SK-N-SH (cell line): Measurements from ENCODE around the gene AGK. TPM values are rescaled to one million over a fixed set of nuclear protein-coding genes. Genes with fewer than 3 reads are reported as not detected.

Experiments used
- CTCF ChIA-PET: fragments of 300-600, 350-600 bp; formaldehyde crosslinking; extraction: SDS; loops from one replicate; lab custom pipeline; 2021; lab: Yijun Ruan, JAX
- POLR2A ChIA-PET: fragments of 350-600 bp; sonication (Branson Sonifier 250); formaldehyde crosslinking; extraction: SDS; loops from one replicate; lab custom pipeline; 2020; ENCODE audit warnings: antibody characterized with exemption, inconsistent platforms; lab: Yijun Ruan, JAX
- DNase-seq: peaks from one replicate; pipeline ENCODE4 v3.0.0; 2012
- H2AFZ ChIP-seq: fragments of 200-600 bp; sonication (generic); 2 replicates; pipeline ENCODE4 v1.8.1; 2016; ENCODE audit warnings: antibody characterized with exemption, mild to moderate bottlenecking, low read depth
- H3F3A ChIP-seq: fragments of 200-600 bp; sonication (generic); replicated peaks from 2 replicates; pipeline ENCODE3; 2016; ENCODE audit warnings: antibody characterized with exemption, mild to moderate bottlenecking; ENCODE audit not compliant: insufficient read depth
- H3K27ac ChIP-seq, 2 experiments: fragments of 200-500 bp in 1 of 2; fragments of 200-600 bp in 1 of 2; sonication (Bioruptor generic) in 1 of 2; sonication (generic), shearing (Covaris generic) in 1 of 2; 2 replicates each; pipeline versions ENCODE4 v1.5.1 to v1.6.1; 2014 to 2016; ENCODE audit warnings: low read depth in 2 of 2, inconsistent platforms in 1 of 2, low read length in 1 of 2, mild to moderate bottlenecking in 1 of 2, mixed read lengths in 1 of 2
- H3K27me3 ChIP-seq: fragments of 200-600 bp; sonication (generic), shearing (Covaris generic); 2 replicates; pipeline ENCODE4 v1.6.1; 2016; ENCODE audit warnings: mixed run types; ENCODE audit not compliant: insufficient read depth
- H3K36me3 ChIP-seq, 2 experiments: fragments of 200-500 bp in 1 of 2; fragments of 200-600 bp in 1 of 2; sonication (Bioruptor generic) in 1 of 2; sonication (generic) in 1 of 2; replicated peaks in 1 of 2; 2 replicates each; pipeline versions ENCODE3 to v1.5.1; 2014 to 2016; ENCODE audit warnings: low read length in 1 of 2, mild to moderate bottlenecking in 1 of 2; ENCODE audit not compliant: insufficient read depth in 2 of 2, control insufficient read depth in 1 of 2
- H3K4me1 ChIP-seq, 2 experiments: fragments of 200-500 bp in 1 of 2; fragments of 200-600 bp in 1 of 2; sonication (Bioruptor generic) in 1 of 2; sonication (generic), shearing (Covaris generic) in 1 of 2; 2 replicates each; pipeline versions ENCODE4 v1.5.1 to v1.6.1; 2014 to 2016; ENCODE audit warnings: low read depth in 1 of 2, low read length in 1 of 2, mixed run types in 1 of 2; ENCODE audit not compliant: insufficient read depth in 2 of 2, control insufficient read depth in 1 of 2
- H3K4me2 ChIP-seq: fragments of 200-600 bp; sonication (generic), shearing (Covaris generic); 2 replicates; pipeline ENCODE4 v1.6.1; 2017; ENCODE audit warnings: mixed run types
- H3K4me3 ChIP-seq, 2 experiments: fragments of 200-500 bp in 1 of 2; fragments of 200-600 bp in 1 of 2; sonication (Bioruptor generic) in 1 of 2; sonication (generic), shearing (Covaris generic) in 1 of 2; 2 replicates each; pipeline versions ENCODE4 v1.5.1 to v1.8.1; 2014 to 2016; ENCODE audit warnings: low read depth in 2 of 2, inconsistent platforms in 1 of 2, low read length in 1 of 2, mild to moderate bottlenecking in 1 of 2, mixed read lengths in 1 of 2, moderate library complexity in 1 of 2
- H3K79me2 ChIP-seq: fragments of 200-600 bp; sonication (generic); 2 replicates; pipeline ENCODE4 v1.8.1; 2017; ENCODE audit warnings: mild to moderate bottlenecking; ENCODE audit not compliant: insufficient read depth
- H3K9ac ChIP-seq: fragments of 200-600 bp; sonication (generic); 2 replicates; pipeline ENCODE4 v1.6.1; 2017; ENCODE audit warnings: mixed run types
- H3K9me2 ChIP-seq: fragments of 200-600 bp; sonication (generic); 2 replicates; pipeline ENCODE4 v1.6.1; 2017; ENCODE audit warnings: mixed run types
- H3K9me3 ChIP-seq: fragments of 200-600 bp; sonication (generic); 2 replicates; pipeline ENCODE4 v1.6.1; 2017; ENCODE audit warnings: mixed run types, mild to moderate bottlenecking, moderate library complexity
- H4K20me1 ChIP-seq: fragments of 200-600 bp; sonication (generic); 2 replicates; pipeline ENCODE4 v1.6.1; 2017; ENCODE audit warnings: mild to moderate bottlenecking, mixed run types; ENCODE audit not compliant: insufficient read depth
- GABPA ChIP-seq: IDR thresholded peaks from 2 replicates; pipeline ENCODE4 v1.4.0; 2012; ENCODE audit warnings: low read depth, mild to moderate bottlenecking
- GATA2 ChIP-seq: sonication (generic); formaldehyde crosslinking; IDR thresholded peaks from 2 replicates; pipeline ENCODE4 v1.5.0; 2020; ENCODE audit warnings: mild to moderate bottlenecking, missing genetic modification reagents
- MEF2A ChIP-seq: IDR thresholded peaks from 2 replicates; pipeline ENCODE4 v1.4.0; 2012; ENCODE audit warnings: low read depth, borderline replicate concordance
- NRF1 ChIP-seq: IDR thresholded peaks from 2 replicates; pipeline ENCODE4 v1.6.1; 2012; ENCODE audit warnings: low read depth, mild to moderate bottlenecking, low read length
- POLR2AphosphoS5 ChIP-seq: IDR thresholded peaks from 2 replicates; pipeline ENCODE4 v1.6.1; 2012; ENCODE audit warnings: low read depth, low read length
- RAD21 ChIP-seq: IDR thresholded peaks from 2 replicates; pipeline ENCODE4 v1.6.1; 2012; ENCODE audit warnings: mild to moderate bottlenecking, low read length
- RCOR1 ChIP-seq: fragments of 150-350 bp; IDR thresholded peaks from 2 replicates; pipeline ENCODE4 v1.6.1; 2017; ENCODE audit warnings: antibody characterized with exemption, low read length
- RXRA ChIP-seq: IDR thresholded peaks from 2 replicates; pipeline ENCODE4 v1.4.0; 2012; ENCODE audit warnings: low read depth, mild to moderate bottlenecking, borderline replicate concordance
- SMC3 ChIP-seq: IDR thresholded peaks from 2 replicates; pipeline ENCODE4 v1.6.1; 2012; ENCODE audit warnings: low read depth, low read length, improper control_type of control experiment
- YY1 ChIP-seq: IDR thresholded peaks from 2 replicates; pipeline ENCODE4 v1.4.0; 2012; ENCODE audit warnings: low read depth, mild to moderate bottlenecking
- WGBS: methylation state at CpG from one replicate; pipeline ENCODE4 v1.1.6; 2017; ENCODE audit warnings: low lambda C conversion rate; 5-methylcytosine and 5-hydroxymethylcytosine counted together
- polyA plus RNA-seq, 3 experiments: library from polyadenylated mRNA; depleted of rRNA; stranded (reverse); fragments of >200 nt; gene quantifications; 2 replicates each; pipeline ENCODE4 v1.2.3, GENCODE V29; 2012
- TF ChIP-seq, protein P1 (sequence below): fragments of 150-350 bp; IDR thresholded peaks from 2 replicates; pipeline ENCODE4 v1.6.1; 2016; ENCODE audit warnings: mild to moderate bottlenecking, low read depth, low read length
- TF ChIP-seq, protein P2 (sequence below): IDR thresholded peaks from 2 replicates; pipeline ENCODE4 v1.6.1; 2012; ENCODE audit warnings: mild to moderate bottlenecking, low read depth, low read length, moderate library complexity
- TF ChIP-seq, protein P3 (sequence below): IDR thresholded peaks from 2 replicates; pipeline ENCODE4 v1.4.0; 2012; ENCODE audit warnings: low read depth
- TF ChIP-seq, protein P4 (sequence below): fragments of 200-600 bp; sonication (generic); IDR thresholded peaks from 2 replicates; pipeline ENCODE4 v1.6.1; 2017; ENCODE audit warnings: antibody characterized with exemption, mild to moderate bottlenecking, moderate library complexity
- TF ChIP-seq, protein P5 (sequence below): fragments of 150-350 bp; IDR thresholded peaks from 2 replicates; pipeline ENCODE4 v1.6.1; 2017; ENCODE audit warnings: antibody characterized with exemption, low read length, low read depth, borderline replicate concordance

The AGK gene
- polyA plus RNA-seq, 1 of the 3 experiments (the other 2 are of a cell fraction) = 45.7 TPM

DNA sequence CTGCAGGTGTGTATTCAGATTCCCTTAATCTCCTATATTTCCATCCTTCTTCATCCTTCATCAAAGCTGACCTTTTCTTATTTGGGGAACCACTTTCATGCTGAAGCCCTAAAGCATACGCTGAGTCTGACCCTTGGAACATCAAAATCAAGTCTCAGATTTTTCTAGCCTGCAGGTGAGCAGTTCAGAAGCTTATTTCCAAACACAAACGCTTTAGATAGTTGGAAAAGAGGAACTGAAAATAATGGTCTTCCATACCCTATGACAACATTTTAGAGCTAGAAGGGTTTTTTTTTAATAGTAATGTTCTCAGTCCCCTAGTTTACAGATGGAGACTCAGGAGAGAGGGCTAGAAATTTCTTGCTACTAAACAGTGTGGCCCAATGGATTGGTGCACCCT is 1.6 kb upstream of the AGK start:
- H4K20me1 ChIP-seq = no peaks in the 10 kb centered on the region
- H3K27ac ChIP-seq = no peak overlapping the region
- DNase-seq = no peak
- H3K9me3 ChIP-seq = no peaks in the 10 kb centered on the region
- H3K4me2 ChIP-seq = no peak overlapping the region
- TF ChIP-seq NRF1 = no peak
- TF ChIP-seq, protein P1, sequence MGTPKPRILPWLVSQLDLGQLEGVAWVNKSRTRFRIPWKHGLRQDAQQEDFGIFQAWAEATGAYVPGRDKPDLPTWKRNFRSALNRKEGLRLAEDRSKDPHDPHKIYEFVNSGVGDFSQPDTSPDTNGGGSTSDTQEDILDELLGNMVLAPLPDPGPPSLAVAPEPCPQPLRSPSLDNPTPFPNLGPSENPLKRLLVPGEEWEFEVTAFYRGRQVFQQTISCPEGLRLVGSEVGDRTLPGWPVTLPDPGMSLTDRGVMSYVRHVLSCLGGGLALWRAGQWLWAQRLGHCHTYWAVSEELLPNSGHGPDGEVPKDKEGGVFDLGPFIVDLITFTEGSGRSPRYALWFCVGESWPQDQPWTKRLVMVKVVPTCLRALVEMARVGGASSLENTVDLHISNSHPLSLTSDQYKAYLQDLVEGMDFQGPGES = no peak
- no peak for TF ChIP-seq RCOR1
- TF ChIP-seq, protein P2, sequence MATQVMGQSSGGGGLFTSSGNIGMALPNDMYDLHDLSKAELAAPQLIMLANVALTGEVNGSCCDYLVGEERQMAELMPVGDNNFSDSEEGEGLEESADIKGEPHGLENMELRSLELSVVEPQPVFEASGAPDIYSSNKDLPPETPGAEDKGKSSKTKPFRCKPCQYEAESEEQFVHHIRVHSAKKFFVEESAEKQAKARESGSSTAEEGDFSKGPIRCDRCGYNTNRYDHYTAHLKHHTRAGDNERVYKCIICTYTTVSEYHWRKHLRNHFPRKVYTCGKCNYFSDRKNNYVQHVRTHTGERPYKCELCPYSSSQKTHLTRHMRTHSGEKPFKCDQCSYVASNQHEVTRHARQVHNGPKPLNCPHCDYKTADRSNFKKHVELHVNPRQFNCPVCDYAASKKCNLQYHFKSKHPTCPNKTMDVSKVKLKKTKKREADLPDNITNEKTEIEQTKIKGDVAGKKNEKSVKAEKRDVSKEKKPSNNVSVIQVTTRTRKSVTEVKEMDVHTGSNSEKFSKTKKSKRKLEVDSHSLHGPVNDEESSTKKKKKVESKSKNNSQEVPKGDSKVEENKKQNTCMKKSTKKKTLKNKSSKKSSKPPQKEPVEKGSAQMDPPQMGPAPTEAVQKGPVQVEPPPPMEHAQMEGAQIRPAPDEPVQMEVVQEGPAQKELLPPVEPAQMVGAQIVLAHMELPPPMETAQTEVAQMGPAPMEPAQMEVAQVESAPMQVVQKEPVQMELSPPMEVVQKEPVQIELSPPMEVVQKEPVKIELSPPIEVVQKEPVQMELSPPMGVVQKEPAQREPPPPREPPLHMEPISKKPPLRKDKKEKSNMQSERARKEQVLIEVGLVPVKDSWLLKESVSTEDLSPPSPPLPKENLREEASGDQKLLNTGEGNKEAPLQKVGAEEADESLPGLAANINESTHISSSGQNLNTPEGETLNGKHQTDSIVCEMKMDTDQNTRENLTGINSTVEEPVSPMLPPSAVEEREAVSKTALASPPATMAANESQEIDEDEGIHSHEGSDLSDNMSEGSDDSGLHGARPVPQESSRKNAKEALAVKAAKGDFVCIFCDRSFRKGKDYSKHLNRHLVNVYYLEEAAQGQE = no peak
- TF ChIP-seq YY1 = no peak
- no peak for TF ChIP-seq SMC3
- TF ChIP-seq, protein P3, sequence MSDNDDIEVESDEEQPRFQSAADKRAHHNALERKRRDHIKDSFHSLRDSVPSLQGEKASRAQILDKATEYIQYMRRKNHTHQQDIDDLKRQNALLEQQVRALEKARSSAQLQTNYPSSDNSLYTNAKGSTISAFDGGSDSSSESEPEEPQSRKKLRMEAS = no peak
- TF ChIP-seq RXRA = no peak
- no peak for TF ChIP-seq GABPA
- no peak for TF ChIP-seq MEF2A
- TF ChIP-seq, protein P4, sequence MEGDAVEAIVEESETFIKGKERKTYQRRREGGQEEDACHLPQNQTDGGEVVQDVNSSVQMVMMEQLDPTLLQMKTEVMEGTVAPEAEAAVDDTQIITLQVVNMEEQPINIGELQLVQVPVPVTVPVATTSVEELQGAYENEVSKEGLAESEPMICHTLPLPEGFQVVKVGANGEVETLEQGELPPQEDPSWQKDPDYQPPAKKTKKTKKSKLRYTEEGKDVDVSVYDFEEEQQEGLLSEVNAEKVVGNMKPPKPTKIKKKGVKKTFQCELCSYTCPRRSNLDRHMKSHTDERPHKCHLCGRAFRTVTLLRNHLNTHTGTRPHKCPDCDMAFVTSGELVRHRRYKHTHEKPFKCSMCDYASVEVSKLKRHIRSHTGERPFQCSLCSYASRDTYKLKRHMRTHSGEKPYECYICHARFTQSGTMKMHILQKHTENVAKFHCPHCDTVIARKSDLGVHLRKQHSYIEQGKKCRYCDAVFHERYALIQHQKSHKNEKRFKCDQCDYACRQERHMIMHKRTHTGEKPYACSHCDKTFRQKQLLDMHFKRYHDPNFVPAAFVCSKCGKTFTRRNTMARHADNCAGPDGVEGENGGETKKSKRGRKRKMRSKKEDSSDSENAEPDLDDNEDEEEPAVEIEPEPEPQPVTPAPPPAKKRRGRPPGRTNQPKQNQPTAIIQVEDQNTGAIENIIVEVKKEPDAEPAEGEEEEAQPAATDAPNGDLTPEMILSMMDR = no peak
- TF ChIP-seq, protein P5, sequence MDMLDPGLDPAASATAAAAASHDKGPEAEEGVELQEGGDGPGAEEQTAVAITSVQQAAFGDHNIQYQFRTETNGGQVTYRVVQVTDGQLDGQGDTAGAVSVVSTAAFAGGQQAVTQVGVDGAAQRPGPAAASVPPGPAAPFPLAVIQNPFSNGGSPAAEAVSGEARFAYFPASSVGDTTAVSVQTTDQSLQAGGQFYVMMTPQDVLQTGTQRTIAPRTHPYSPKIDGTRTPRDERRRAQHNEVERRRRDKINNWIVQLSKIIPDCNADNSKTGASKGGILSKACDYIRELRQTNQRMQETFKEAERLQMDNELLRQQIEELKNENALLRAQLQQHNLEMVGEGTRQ = no peak
- TF ChIP-seq GATA2 (CRISPR knock-in tag) = no peak
- TF ChIP-seq POLR2AphosphoS5 = no peak
- no peak for TF ChIP-seq RAD21
- H2AFZ ChIP-seq = no peak overlapping the region
- 100% methylated on average over 2 of the region's 2 CpGs for WGBS
- no peaks in the 10 kb centered on the region for H3K9me2 ChIP-seq
- POLR2A ChIA-PET = interaction anchor here (2.2 to 2.6 kb wide), 2 partner anchors 8 to 535 kb away, joined by 13 to 15 read pairs; partner anchors contain the start of gene MRPS33
- H3K4me3 ChIP-seq = no peak overlapping the region
- H3F3A ChIP-seq = no peaks in the 10 kb centered on the region
- CTCF ChIA-PET = interaction anchor here (0.6 to 5.6 kb wide), 6 partner anchors 15 to 738 kb away, joined by 3 to 53 read pairs (median 6); no protein-coding TSS in a partner anchor
- no peaks in the 10 kb centered on the region for H3K36me3 ChIP-seq
- no peak overlapping the region for H3K9ac ChIP-seq
- no peaks in the 10 kb centered on the region for H3K27me3 ChIP-seq
- peaks cover 25% of the 10 kb centered on the region for H3K79me2 ChIP-seq
- H3K4me1 ChIP-seq = peaks cover 0 to 16% of the 10 kb centered on the region in 2 experiments; a peak in 3 of 4 replicates
